Retinal pigment epithelial cell (primary cell): ENCODE results near the gene RIMBP2.

Source experiments
- DNase-seq: peaks from one replicate; pipeline ENCODE4 v3.0.0-alpha.2; 2010; ENCODE audit warnings: low read depth
- H3K4me3 ChIP-seq: 2 replicates; pipeline ENCODE4 v1.5.1; 2011; ENCODE audit warnings: mild to moderate bottlenecking, low read length, control low read depth, moderate library complexity
- TF ChIP-seq, protein P1 (sequence below): conservative IDR thresholded peaks from 2 replicates; pipeline ENCODE4 v1.5.1; 2011; ENCODE audit warnings: low read depth, low read length, control low read depth, inconsistent platforms

The RIMBP2 gene

DNA sequence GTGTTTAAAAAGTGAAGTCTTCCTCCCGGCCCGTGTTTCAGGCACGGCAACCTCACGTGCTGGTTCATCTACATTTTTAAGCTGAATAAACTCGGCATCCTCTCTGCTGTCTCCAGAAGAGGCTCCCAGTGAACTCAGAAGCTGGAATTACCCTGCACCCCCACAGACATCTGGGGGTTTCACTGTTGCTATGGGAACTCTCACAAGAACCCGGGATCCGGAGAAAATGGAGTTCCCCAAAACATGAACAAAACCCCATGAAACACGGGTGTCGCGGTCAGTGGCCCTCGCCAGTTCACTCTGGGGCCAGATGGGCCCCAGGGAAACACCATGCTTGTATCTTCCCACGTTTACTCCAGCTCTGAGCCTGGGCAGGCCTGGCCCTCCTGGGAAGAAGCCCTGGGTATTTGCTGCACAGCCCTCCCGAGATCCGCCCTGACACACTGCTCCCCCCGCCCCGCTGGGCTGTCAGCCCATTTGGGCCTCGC is 234.7 kb downstream of the RIMBP2 start:
- H3K4me3 ChIP-seq, result no peak overlapping the region
- TF ChIP-seq, protein P1, sequence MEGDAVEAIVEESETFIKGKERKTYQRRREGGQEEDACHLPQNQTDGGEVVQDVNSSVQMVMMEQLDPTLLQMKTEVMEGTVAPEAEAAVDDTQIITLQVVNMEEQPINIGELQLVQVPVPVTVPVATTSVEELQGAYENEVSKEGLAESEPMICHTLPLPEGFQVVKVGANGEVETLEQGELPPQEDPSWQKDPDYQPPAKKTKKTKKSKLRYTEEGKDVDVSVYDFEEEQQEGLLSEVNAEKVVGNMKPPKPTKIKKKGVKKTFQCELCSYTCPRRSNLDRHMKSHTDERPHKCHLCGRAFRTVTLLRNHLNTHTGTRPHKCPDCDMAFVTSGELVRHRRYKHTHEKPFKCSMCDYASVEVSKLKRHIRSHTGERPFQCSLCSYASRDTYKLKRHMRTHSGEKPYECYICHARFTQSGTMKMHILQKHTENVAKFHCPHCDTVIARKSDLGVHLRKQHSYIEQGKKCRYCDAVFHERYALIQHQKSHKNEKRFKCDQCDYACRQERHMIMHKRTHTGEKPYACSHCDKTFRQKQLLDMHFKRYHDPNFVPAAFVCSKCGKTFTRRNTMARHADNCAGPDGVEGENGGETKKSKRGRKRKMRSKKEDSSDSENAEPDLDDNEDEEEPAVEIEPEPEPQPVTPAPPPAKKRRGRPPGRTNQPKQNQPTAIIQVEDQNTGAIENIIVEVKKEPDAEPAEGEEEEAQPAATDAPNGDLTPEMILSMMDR, result no peak
- DNase-seq, result no peak

DNA sequence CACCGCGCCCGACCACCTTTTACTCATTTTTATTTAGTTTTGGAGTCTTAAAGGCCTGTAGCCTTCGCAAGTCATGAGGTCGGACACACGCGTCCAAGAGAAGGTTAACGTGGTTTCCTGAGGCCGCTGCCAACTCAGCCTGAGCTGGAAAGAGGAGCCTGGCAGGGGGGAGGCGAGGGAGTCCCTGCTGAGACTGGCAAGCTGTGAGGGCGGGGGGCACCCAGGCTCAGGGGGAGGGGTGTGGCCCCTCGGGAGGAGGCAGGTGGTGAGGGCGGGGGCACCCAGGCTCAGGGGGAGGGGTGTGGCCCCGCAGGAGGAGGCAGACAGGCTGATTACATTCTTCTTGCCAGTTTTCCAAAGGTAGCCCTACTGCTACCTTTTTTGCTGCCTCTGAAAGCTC is 235.2 kb downstream of the RIMBP2 start:
- TF ChIP-seq, protein P1, result no peak
- no peak for DNase-seq
- H3K4me3 ChIP-seq, result no peak overlapping the region

DNA sequence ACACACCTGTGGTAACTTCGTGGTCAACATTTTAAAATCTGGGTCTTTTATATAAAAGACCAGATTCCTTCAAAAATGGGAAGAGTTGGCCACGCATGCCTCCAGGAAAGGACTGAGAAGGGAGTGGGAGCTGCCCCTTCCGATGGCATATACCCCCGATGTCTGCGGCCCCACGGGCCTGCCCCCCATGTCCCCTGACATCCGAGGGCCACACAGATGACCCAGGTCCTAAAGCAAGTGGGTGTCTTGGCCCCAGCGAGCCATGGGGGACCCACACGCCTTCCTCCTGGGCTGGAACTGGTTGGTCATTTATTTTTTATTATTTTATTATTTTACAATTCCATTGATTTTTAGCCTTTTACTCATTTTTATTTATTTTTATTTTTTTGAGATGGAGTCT is 235.9 kb downstream of the RIMBP2 start:
- TF ChIP-seq, protein P1, result no peak
- no peak overlapping the region for H3K4me3 ChIP-seq
- DNase-seq, result no peak

DNA sequence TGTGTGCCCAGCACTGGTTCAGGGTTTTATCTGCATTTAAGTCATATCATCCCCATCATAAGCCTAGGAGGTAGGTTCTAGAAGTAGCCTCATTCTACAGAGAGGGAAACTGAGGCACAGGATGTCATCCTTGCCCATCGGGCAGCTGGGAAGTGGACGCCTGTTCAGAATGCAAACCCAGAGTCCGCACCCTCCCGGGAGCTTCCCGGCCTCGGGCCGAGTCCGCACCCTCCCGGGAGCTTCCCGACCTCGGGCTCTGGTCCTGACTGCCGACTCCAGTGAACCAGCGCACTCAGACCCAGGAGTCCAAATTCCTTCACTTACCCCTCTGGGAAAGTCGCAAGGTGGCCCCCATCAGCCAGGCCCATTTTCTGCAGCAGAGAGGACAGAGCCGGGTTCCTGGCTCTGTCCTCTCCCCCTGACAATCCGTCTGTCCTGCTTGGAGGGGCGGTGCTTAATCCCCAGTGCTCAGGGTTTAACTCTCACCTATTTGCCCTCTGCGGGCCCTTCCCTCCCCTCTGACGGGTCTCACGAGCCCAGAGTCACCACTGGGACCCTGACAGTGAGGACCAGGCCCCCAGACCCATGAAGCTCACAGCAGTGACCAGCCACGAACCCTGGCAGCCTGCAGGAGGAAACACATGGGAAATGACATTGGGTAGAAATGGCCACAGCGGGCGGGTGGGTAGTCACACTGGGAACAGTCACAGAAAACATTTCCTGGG is 236.5 kb downstream of the RIMBP2 start:
- no peak for DNase-seq
- TF ChIP-seq, protein P1, result no peak

DNA sequence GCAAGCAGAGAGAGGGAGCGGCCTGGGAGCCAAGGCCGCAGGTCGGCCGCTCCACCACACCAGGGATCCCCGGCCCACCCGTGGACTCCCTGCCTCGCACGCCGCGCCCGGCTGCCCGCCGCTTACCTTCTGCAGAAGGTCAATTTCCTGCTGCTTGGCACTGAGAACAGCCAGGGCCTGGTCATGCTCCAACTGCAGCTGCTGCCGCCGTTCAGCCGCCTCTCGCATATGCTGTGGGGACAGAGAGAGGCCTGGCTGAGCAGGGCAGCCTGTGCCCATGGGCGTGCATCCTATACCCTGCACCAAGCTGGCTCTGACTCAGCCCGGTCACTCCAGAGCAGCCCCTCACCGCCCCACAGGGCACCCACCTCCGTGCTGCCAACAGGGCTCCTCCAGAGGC is 237.3 kb downstream of the RIMBP2 start:
- H3K4me3 ChIP-seq, result no peak overlapping the region
- TF ChIP-seq, protein P1, result no peak
- no peak for DNase-seq

More for the DNA sequence above, 236.5 kb downstream of the RIMBP2 start:
- no peak overlapping the region for H3K4me3 ChIP-seq

DNA sequence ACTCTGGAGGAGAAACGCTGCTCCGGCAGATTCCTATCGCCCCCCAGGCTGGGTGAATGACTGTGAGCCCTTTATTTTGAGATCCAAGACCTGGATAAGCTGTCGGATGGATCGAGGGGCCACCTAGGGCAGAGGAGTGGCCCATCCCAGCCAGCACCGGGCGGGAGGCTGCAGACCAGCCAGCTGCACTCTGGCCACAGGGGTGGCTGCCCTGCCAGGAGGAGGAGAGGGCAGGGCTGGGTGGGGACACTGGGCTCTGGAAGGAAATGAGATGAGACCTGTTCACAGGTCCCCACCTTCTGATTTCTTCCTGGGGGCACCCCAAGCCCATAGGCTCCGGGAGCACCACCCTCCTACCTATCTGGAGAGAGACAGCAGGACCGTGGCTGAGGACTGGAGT is 238.4 kb downstream of the RIMBP2 start:
- DNase-seq, result no peak
- TF ChIP-seq, protein P1, result no peak
- H3K4me3 ChIP-seq, result no peak overlapping the region

DNA sequence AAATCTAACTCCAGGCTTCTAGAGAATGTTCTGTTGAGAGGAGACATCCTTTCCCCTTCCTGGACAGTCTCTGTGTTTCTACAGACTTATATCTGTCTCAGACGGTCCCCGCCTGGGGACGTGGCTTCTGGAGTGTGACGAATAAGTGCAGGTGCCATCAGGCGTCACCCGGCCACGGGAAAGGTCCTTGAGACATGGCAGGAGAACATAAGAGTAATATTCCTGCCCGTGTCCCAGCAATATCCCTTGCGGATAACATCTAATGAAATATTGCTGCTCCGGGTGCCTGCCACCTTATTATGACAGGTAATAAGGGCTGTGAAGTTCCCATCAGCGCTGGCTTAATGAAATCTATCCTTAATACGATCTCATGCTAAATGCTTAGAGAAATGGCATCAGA is 238.8 kb downstream of the RIMBP2 start:
- no peak overlapping the region for H3K4me3 ChIP-seq
- TF ChIP-seq, protein P1, result no peak
- DNase-seq, result no peak
